ENCODE data around the gene C12orf76. TPM values are rescaled to one million over a fixed set of nuclear protein-coding genes. Genes with fewer than 3 reads are reported as not detected.
A peak's percentile ranks its signal among the peaks of the same experiment; 100 is the strongest.
"Not testable (repeated sequence)": the region's sequence is repeated elsewhere in the genome, so short reads cannot be mapped to it uniquely, and the experiment has no call there.

Gene C12orf76
- 24.8 and 25.2 TPM in 2 replicates for total RNA-seq

GRCh38 chr12:110048242-110049027 is at the start of gene C12orf76:
TSS of gene C12orf76 (minus strand) at chr12:110048522. CDS start at chr12:110048495, 27 bp downstream.
- Mint-ChIP-seq H3K27ac (peak within 1 kb of the TSS; percentile 96), H3K4me1 (ENCODE audit: low read depth) (peaks cover 35% of the 10 kb centered on the region), H3K36me3 (ENCODE audit: low read depth) (peaks cover 25% of the 10 kb centered on the region), H3K9me3 (no peaks in the 10 kb centered on the region), H3K4me3 (ENCODE audit: low read depth) (peak within 1 kb of the TSS; percentile 89), H3K27me3 (ENCODE audit: low read depth) (no peaks in the 10 kb centered on the region)
- peak; percentile 90 for DNase-seq (ENCODE audit: low spot score)
- intact Hi-C loops (cut with micrococcal nuclease): loop anchor here (2.0 to 5.0 kb wide), 2 partner anchors 30 to 51 kb away; partner anchors contain the start of genes ANKRD13A and GIT2

- H3K27ac Mint-ChIP-seq: no peak overlapping the region
- H3K36me3 Mint-ChIP-seq (ENCODE audit: low read depth): no peaks in the 10 kb centered on the region
- H3K9me3 Mint-ChIP-seq: no peaks in the 10 kb centered on the region
- peaks cover 2% of the 10 kb centered on the region for H3K27me3 Mint-ChIP-seq (ENCODE audit: low read depth)
- peaks cover 1% of the 10 kb centered on the region for H3K4me1 Mint-ChIP-seq (ENCODE audit: low read depth)
- intact Hi-C loops (cut with micrococcal nuclease): no loop called here
- H3K4me3 Mint-ChIP-seq (ENCODE audit: low read depth): no peak overlapping the region
- no peak for DNase-seq (ENCODE audit: low spot score)
These were observed 45.4 kb upstream of the C12orf76 start for GRCh38 chr12:110093631-110094311.

GRCh38 chr12:110091136-110091711 is 42.9 kb upstream of the C12orf76 start:
- no peak for DNase-seq (ENCODE audit: low spot score)
- H3K9me3 Mint-ChIP-seq: no peaks in the 10 kb centered on the region
- no peak overlapping the region for H3K4me3 Mint-ChIP-seq (ENCODE audit: low read depth)
- peaks cover 3% of the 10 kb centered on the region for H3K27me3 Mint-ChIP-seq (ENCODE audit: low read depth)
- peaks cover 7% of the 10 kb centered on the region for H3K4me1 Mint-ChIP-seq (ENCODE audit: low read depth)
- no peaks in the 10 kb centered on the region for H3K36me3 Mint-ChIP-seq (ENCODE audit: low read depth)
- no peak overlapping the region for H3K27ac Mint-ChIP-seq
- intact Hi-C loops (cut with micrococcal nuclease): no loop called here

DNA sequence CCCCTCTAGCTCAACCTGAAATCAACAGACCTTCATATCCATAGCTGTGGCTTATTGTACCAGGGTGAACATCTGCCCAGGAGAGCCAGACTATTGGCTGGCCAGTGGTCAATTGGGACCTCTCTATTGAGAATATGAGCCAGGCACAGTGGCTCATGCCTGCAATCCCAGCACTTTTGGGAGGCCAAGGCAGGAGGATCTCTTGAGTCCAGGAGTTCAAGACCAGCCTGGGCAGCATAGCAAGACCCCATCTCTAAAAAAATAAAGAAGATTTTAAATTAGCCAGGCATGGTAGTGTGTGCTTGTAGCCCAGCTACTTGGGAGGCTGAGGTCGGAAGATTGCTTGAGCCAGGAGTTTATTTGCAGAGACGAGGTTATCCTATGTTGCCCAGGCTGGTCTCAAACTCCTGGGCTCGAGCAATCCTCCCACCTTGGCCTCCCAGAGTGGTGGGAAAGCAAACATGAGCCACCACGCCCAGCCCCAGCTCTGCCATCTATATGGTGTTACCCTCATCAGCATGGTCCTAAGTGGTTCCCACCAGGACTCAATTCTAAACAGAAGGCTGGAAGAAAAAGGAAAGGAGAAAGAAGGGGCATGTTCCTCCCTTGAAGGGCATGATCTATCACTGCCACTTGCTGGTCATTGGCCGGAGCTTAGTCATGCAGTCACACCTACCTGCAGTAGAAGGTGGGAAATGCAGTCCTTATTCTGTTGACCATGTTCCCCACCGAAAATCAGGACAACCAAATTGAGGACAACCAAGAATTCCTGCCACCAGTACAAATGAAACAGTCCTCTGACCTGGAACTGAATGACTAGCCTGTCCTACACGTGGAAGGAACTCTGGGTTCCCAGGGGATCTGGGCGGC is 42.2 kb upstream of the C12orf76 start:
- peaks cover 3% of the 10 kb centered on the region for H3K27me3 Mint-ChIP-seq (ENCODE audit: low read depth)
- no peak overlapping the region for H3K4me3 Mint-ChIP-seq (ENCODE audit: low read depth)
- H3K4me1 Mint-ChIP-seq (ENCODE audit: low read depth): peaks cover 8% of the 10 kb centered on the region
- no peaks in the 10 kb centered on the region for H3K36me3 Mint-ChIP-seq (ENCODE audit: low read depth)
- no peak overlapping the region for H3K27ac Mint-ChIP-seq
- DNase-seq (ENCODE audit: low spot score): no peak
- H3K9me3 Mint-ChIP-seq: no peaks in the 10 kb centered on the region
- intact Hi-C loops (cut with micrococcal nuclease): no loop called here

GRCh38 chr12:110088936-110089335 is 40.6 kb upstream of the C12orf76 start:
- no peaks in the 10 kb centered on the region for H3K36me3 Mint-ChIP-seq (ENCODE audit: low read depth)
- H3K4me1 Mint-ChIP-seq (ENCODE audit: low read depth): peaks cover 8% of the 10 kb centered on the region
- DNase-seq (ENCODE audit: low spot score): no peak
- no peak overlapping the region for H3K27ac Mint-ChIP-seq
- intact Hi-C loops (cut with micrococcal nuclease): no loop called here
- no peaks in the 10 kb centered on the region for H3K9me3 Mint-ChIP-seq
- no peak overlapping the region for H3K4me3 Mint-ChIP-seq (ENCODE audit: low read depth)
- peaks cover 3% of the 10 kb centered on the region for H3K27me3 Mint-ChIP-seq (ENCODE audit: low read depth)

DNA sequence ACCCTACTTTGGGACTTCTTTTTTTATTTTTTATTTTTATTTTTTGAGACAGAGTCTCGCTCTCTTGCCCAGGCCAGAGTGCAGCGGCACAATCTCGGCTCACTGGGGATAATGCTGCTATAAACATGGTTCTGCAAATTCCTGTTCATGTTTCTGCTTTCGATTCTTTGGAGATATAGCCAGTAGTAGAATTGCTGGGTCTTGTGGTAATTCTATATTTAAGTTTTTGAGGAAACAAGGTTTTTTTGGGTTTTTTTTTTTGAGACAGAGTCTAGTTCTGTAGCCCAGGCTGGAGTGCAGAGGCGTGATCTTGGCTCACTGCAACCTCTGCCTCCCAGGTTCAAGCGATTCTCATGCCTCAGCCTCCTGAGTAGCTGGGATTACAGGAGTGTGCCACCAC is 39.9 kb upstream of the C12orf76 start:
- H3K27me3 Mint-ChIP-seq (ENCODE audit: low read depth); H3K27ac Mint-ChIP-seq; DNase-seq (ENCODE audit: low spot score); H3K4me1 Mint-ChIP-seq (ENCODE audit: low read depth); intact Hi-C loops (cut with micrococcal nuclease); H3K9me3 Mint-ChIP-seq; H3K4me3 Mint-ChIP-seq (ENCODE audit: low read depth); H3K36me3 Mint-ChIP-seq (ENCODE audit: low read depth): not testable (repeated sequence)

DNA sequence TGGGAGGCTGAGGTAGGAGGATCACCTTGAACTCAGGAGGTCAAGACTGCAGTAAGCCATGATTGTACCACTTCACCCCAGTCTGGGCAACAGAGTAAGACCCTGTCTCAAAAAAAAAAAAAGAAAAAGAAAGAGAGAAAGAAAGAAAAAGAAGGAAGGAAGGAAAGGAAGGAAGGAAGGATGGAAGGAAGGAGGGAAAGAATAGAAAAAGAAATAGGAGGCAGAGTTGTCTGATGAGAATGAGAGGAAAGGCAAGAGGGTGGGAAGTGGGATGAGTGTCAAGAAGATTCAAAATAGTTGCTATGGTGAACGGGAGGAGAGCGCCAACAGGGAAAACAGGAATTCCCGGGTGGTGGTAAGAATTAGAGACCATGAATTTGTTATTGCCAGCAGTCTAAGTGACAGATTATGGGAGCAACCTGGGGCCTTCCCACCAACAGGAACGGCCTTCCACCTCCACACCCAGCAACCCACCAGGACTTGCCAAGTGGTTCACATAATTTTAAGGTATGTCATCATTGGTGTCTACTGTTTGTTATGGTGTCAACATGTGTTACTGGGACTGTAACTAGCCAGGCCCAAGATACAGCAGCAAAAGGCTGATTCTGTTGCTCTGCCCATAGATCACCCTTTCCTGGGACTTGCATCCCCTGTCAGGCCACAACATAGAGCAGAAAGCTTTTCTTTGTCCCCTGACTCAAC is 36.1 kb upstream of the C12orf76 start:
- DNase-seq (ENCODE audit: low spot score): no peak
- Mint-ChIP-seq H3K27me3 (ENCODE audit: low read depth) (peaks cover 1% of the 10 kb centered on the region), H3K27ac (no peak overlapping the region), H3K4me3 (ENCODE audit: low read depth) (no peak overlapping the region), H3K9me3 (peaks cover 4% of the 10 kb centered on the region), H3K36me3 (ENCODE audit: low read depth) (peaks cover 7% of the 10 kb centered on the region), H3K4me1 (ENCODE audit: low read depth) (peaks cover 18% of the 10 kb centered on the region)
- intact Hi-C loops (cut with micrococcal nuclease): no loop called here

- Mint-ChIP-seq H3K36me3 (ENCODE audit: low read depth) (peaks cover 7% of the 10 kb centered on the region), H3K27ac (peak overlapping the region; percentile 84), H3K4me3 (ENCODE audit: low read depth) (no peak overlapping the region), H3K9me3 (peaks cover 4% of the 10 kb centered on the region), H3K27me3 (ENCODE audit: low read depth) (no peaks in the 10 kb centered on the region), H3K4me1 (ENCODE audit: low read depth) (peaks cover 27% of the 10 kb centered on the region)
- intact Hi-C loops (cut with micrococcal nuclease): no loop called here
- DNase-seq (ENCODE audit: low spot score): no peak
These were observed 32.1 kb upstream of the C12orf76 start for GRCh38 chr12:110080410-110080809.

GRCh38 chr12:110079477-110080400 is 31.4 kb upstream of the C12orf76 start:
- peak; percentile 77 for DNase-seq (ENCODE audit: low spot score)
- intact Hi-C loops (cut with micrococcal nuclease): loop anchor here (1.0 to 2.0 kb wide), 4 partner anchors 19 to 39 kb away; partner anchors contain the start of gene C12orf76
- peaks cover 30% of the 10 kb centered on the region for H3K4me1 Mint-ChIP-seq (ENCODE audit: low read depth)
- peaks cover 7% of the 10 kb centered on the region for H3K36me3 Mint-ChIP-seq (ENCODE audit: low read depth)
- H3K4me3 Mint-ChIP-seq (ENCODE audit: low read depth): peak overlapping the region; percentile 57
- no peaks in the 10 kb centered on the region for H3K27me3 Mint-ChIP-seq (ENCODE audit: low read depth)
- peaks cover 4% of the 10 kb centered on the region for H3K9me3 Mint-ChIP-seq
- H3K27ac Mint-ChIP-seq: peak overlapping the region; percentile 95

GRCh38 chr12:110077800-110078199 is 29.5 kb upstream of the C12orf76 start:
- Mint-ChIP-seq H3K9me3 (peaks cover 4% of the 10 kb centered on the region), H3K27me3 (ENCODE audit: low read depth) (no peaks in the 10 kb centered on the region), H3K27ac (peak overlapping the region; percentile 46), H3K36me3 (ENCODE audit: low read depth) (peaks cover 13% of the 10 kb centered on the region), H3K4me1 (ENCODE audit: low read depth) (peaks cover 47% of the 10 kb centered on the region), H3K4me3 (ENCODE audit: low read depth) (no peak overlapping the region)
- no peak for DNase-seq (ENCODE audit: low spot score)
- intact Hi-C loops (cut with micrococcal nuclease): loop anchor here (2.0 kb wide), 1 partner anchor 29 kb away; the partner anchor contains the start of gene C12orf76

- H3K27ac Mint-ChIP-seq: no peak overlapping the region
- H3K27me3 Mint-ChIP-seq (ENCODE audit: low read depth): no peaks in the 10 kb centered on the region
- H3K4me1 Mint-ChIP-seq (ENCODE audit: low read depth): peaks cover 54% of the 10 kb centered on the region
- peaks cover 25% of the 10 kb centered on the region for H3K36me3 Mint-ChIP-seq (ENCODE audit: low read depth)
- DNase-seq (ENCODE audit: low spot score): no peak
- H3K4me3 Mint-ChIP-seq (ENCODE audit: low read depth): no peak overlapping the region
- H3K9me3 Mint-ChIP-seq: peaks cover 4% of the 10 kb centered on the region
- intact Hi-C loops (cut with micrococcal nuclease): no loop called here
These were observed 27.6 kb upstream of the C12orf76 start for GRCh38 chr12:110075880-110076279.

Measured in activated T-helper 2 cell treated with anti-CD3 and anti-CD28 coated beads, Interferon-gamma antibody, Interleukin-2, Interleukin-4, amounts not matched to agents 10 μg/mL and 5 μg/mL and 100 μg/mL, durations not matched to agents 14 hours and 24 hours and 36 hours (primary cell).